Right lobe of liver (tissue), 6 donors: Measurements from ENCODE around the gene MBOAT2. TPM values are rescaled to one million over a fixed set of nuclear protein-coding genes. Genes with fewer than 3 reads are reported as not detected.

ENCODE experiments used
- ATAC-seq, 4 donors: fragments of 200-7000 bp; cut with Tn5 transposase; one replicate each; pipeline ENCODE4 v1.9.1; 2020; ENCODE audit warnings: mild to moderate bottlenecking in 4 of 4, moderate library complexity in 4 of 4
- DNase-seq, 3 donors: peaks; one replicate each; pipeline ENCODE4 v3.0.0-alpha.2; 2020
- H3K27ac ChIP-seq, 3 donors: fragments of 200-600 bp; one replicate each; pipeline ENCODE4 v1.8.0; 2022
- H3K27me3 ChIP-seq, 2 donors: fragments of 200-600 bp; one replicate each; pipeline ENCODE4 v1.8.0; 2022
- H3K36me3 ChIP-seq, 4 donors: fragments of 200-600 bp; sonication (generic) in 1 of 4; one replicate each; pipeline versions ENCODE4 v1.5.1 to v1.8.0; 2017 to 2022; ENCODE audit warnings: control low read depth in 1 of 4
- H3K4me1 ChIP-seq, 4 donors: fragments of 200-600 bp; sonication (generic) in 1 of 4; one replicate each; pipeline versions ENCODE4 v1.5.1 to v1.8.0; 2017 to 2022; ENCODE audit warnings: control low read depth in 1 of 4
- H3K4me3 ChIP-seq, 3 donors: fragments of 200-600 bp; one replicate each; pipeline ENCODE4 v1.8.0; 2022
- H3K9me3 ChIP-seq, 4 donors: fragments of 200-600 bp; sonication (generic) in 1 of 4; one replicate each; pipeline versions ENCODE4 v1.5.1 to v1.8.0; 2017 to 2022; ENCODE audit warnings: control low read depth in 1 of 4
- POLR2A ChIP-seq: fragments of 450-650 bp; IDR thresholded peaks from one replicate; pipeline ENCODE4 v1.6.1; 2017; ENCODE audit warnings: antibody characterized with exemption, mild to moderate bottlenecking
- WGBS: methylation state at CpG from one replicate; pipeline ENCODE4 v1.1.6; 2018; ENCODE audit warnings: low coverage, low lambda C conversion rate; ENCODE audit not compliant: insufficient coverage; ENCODE audit errors: missing lambda C conversion rate; 5-methylcytosine and 5-hydroxymethylcytosine counted together
- intact Hi-C, 2 donors: fragments of 100-400 bp; cut with DNase I; formaldehyde crosslinking; loops; one replicate each; pipeline versions ENCODE4 v1.11.2 to v1.14.1; 2022
- total RNA-seq, 6 experiments: library from RNA; depleted of rRNA in 2 of 6; stranded (reverse); fragments of >200 nt in 2 of 6; fragmentation: NEBNext Ultra II Directional in 3 of 6; extraction: Animal tissue kit (Norgen Biotek cat#: 25700) in 3 of 6; gene quantifications; one replicate each; pipeline versions ENCODE4 v1.1.0 to v1.2.4, GENCODE V29; 2016 to 2023
- TF ChIP-seq, protein P1 (sequence below), 4 donors: fragments of 200-600 bp in 3 of 4; fragments of 450-650 bp in 1 of 4; IDR thresholded peaks; one replicate each; pipeline versions ENCODE4 v1.5.1 to v1.8.0; 2016 to 2022; ENCODE audit warnings: antibody characterized with exemption in 4 of 4, mild to moderate bottlenecking in 2 of 4
- donor health status: DM: no; HTN: yes; CAD: no.
- donor health status: DM: no; HTN: no; CAD: no.
- donor health status: DM: no; HTN: no; CAD: no.
- donor health status: DM: no; HTN: yes; CAD: no.
- donor health status: DM: no; HTN: yes; CAD: no.

Gene MBOAT2
- total RNA-seq, 6 experiments from 2014 or later, result 0.50 to 1.9 (median 1.5) TPM

DNA sequence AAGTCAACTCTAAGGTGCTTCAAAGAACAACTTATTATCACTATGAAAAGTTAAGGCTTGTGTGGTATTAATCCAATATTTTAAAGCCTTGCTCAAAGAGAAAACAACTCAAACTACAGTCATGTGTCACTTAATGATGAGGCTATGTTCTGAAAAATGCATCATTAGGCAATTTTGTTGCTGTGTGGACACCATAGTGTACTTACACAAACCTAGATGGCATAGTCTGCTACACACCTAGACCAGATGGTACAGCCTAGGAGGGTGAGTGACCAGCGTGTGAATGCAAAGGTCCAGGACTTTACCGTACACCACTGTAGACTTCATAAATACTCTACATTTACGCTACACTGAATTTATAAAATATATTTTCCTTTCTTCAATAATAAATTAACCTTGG lies 3.0 kb downstream of the MBOAT2 start:
- intact Hi-C loops, result no loop called here
- Histone ChIP-seq H3K4me3 (no peak overlapping the region), H3K27ac (no peak overlapping the region), H3K9me3 (no peaks in the 10 kb centered on the region), H3K27me3 (no peaks in the 10 kb centered on the region), H3K36me3 (no peaks in the 10 kb centered on the region), H3K4me1 (peaks cover 0 to 3% (median 0%) of the 10 kb centered on the region in 4 donors)
- 84% methylated on average over 3 of the region's 3 CpGs for WGBS
- TF ChIP-seq, protein P1, sequence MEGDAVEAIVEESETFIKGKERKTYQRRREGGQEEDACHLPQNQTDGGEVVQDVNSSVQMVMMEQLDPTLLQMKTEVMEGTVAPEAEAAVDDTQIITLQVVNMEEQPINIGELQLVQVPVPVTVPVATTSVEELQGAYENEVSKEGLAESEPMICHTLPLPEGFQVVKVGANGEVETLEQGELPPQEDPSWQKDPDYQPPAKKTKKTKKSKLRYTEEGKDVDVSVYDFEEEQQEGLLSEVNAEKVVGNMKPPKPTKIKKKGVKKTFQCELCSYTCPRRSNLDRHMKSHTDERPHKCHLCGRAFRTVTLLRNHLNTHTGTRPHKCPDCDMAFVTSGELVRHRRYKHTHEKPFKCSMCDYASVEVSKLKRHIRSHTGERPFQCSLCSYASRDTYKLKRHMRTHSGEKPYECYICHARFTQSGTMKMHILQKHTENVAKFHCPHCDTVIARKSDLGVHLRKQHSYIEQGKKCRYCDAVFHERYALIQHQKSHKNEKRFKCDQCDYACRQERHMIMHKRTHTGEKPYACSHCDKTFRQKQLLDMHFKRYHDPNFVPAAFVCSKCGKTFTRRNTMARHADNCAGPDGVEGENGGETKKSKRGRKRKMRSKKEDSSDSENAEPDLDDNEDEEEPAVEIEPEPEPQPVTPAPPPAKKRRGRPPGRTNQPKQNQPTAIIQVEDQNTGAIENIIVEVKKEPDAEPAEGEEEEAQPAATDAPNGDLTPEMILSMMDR (IDR thresholded peaks at IDR 0.05), result no peak
- no peak for TF ChIP-seq POLR2A
- no peak for DNase-seq
- ATAC-seq, result no peak

DNA sequence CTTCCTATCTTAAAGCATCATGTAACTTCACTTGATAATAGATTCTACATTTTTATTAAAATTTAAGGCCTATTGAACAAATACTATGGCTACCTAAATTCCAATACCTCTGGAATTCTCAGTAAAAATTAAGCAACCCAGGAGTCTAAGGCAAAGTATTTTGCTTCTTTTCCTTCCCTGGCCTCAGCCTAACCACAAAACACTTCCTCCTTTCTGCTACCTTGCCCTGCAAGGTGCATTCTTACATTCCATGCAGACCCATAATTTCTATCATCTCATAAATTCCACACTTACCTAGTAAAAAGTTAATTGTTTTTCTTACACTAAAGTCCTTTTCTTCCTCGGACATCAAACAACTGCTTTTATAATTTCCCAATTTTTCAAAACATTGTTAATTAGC lies 3.7 kb downstream of the MBOAT2 start:
- no peak for ATAC-seq
- H3K27me3 ChIP-seq, result no peaks in the 10 kb centered on the region
- 47% methylated on average over 1 of the region's 1 CpG for WGBS
- H3K4me3 ChIP-seq, result no peak overlapping the region
- H3K36me3 ChIP-seq, result no peaks in the 10 kb centered on the region
- no peak for TF ChIP-seq POLR2A
- TF ChIP-seq, protein P1 (IDR thresholded peaks at IDR 0.05), result no peak
- intact Hi-C loops, result no loop called here
- no peaks in the 10 kb centered on the region for H3K9me3 ChIP-seq
- H3K27ac ChIP-seq, result no peak overlapping the region
- no peak for DNase-seq
- peaks cover 0 to 3% (median 0%) of the 10 kb centered on the region in 4 donors for H3K4me1 ChIP-seq

DNA sequence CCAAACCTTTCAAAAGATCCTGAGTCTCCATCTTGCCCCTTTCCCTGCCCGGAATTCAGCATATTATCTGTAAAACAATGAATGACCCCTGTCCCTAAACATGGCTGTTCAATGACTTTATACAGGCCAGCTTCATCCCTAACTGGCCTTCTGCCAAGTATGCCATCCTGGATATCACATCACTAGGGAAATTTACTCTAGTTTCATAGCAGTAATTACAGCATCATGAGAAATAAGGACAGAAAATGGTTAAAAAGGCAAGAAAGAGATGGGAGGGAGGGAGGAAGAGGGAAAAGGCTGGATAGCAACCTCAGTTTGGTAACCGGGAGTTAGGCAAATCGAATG lies 4.4 kb downstream of the MBOAT2 start:
- DNase-seq, result no peak
- H3K27ac ChIP-seq, result no peak overlapping the region
- ATAC-seq, result no peak
- H3K4me1 ChIP-seq, result peaks cover 0 to under 1% (median 0%) of the 10 kb centered on the region in 4 donors
- TF ChIP-seq, protein P1 (IDR thresholded peaks at IDR 0.05), result no peak
- no peak for TF ChIP-seq POLR2A
- intact Hi-C loops, result no loop called here
- no peaks in the 10 kb centered on the region for H3K27me3 ChIP-seq
- no peak overlapping the region for H3K4me3 ChIP-seq
- WGBS, result 53% methylated on average over 3 of the region's 3 CpGs
- no peaks in the 10 kb centered on the region for H3K36me3 ChIP-seq
- no peaks in the 10 kb centered on the region for H3K9me3 ChIP-seq

DNA sequence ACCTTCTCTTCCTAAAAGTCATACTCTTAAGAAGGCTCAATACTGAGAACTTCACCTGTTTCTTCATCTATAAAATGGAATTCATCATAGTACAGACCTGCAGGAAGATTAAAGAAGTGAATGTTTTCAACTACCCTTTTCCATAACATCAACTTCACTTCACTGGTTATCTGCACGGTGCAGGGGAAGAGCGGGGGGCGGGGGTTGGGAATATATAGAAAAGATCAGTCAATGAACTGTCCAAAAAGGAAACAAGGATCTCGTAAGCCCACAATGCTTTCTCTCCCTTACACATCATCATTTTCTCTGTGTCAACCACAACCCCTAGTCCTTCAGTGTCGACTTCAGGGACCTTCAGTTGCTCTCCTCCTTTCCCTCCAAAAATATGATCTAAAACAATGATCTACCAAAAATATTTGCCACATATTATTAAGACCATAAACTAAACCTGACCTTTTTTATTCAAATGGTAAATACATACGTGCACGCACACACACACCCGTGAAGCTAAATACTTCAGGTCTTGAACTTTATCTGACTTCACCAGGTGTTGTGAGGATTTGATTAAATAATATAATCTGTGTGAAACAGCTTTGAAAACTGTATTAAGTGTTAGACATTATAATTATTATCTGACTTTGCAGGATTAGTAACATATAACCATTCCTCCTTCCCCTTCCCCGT lies 4.9 kb downstream of the MBOAT2 start:
- Histone ChIP-seq H3K4me3 (no peak overlapping the region), H3K9me3 (no peaks in the 10 kb centered on the region), H3K27ac (no peak overlapping the region), H3K36me3 (no peaks in the 10 kb centered on the region), H3K4me1 (no peaks in the 10 kb centered on the region), H3K27me3 (no peaks in the 10 kb centered on the region)
- WGBS, result 60% methylated on average over 9 of the region's 9 CpGs
- no peak for TF ChIP-seq POLR2A
- TF ChIP-seq, protein P1 (IDR thresholded peaks at IDR 0.05), result no peak
- ATAC-seq (no peak), DNase-seq (no peak)
- intact Hi-C loops, result no loop called here

DNA sequence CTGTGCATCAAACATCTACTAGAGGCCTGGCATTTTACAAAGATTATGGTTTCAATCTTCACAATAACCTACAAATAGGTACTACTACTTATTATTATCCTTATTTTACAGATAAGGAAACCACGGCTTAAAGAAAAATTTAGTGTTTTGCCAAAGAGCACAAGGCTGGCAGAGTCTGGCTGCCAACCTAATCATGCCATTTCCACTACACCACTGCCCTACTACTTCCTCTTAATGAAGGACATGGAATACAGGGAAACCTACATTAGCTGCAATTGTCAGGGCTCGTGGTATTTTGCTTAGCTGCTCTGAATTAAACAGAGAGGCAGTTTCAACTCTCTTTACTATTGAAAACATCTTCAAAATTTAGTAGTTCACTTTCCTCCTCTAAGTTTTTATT lies 5.9 kb downstream of the MBOAT2 start:
- Histone ChIP-seq H3K9me3 (no peaks in the 10 kb centered on the region), H3K4me3 (no peak overlapping the region), H3K36me3 (no peaks in the 10 kb centered on the region), H3K27ac (no peak overlapping the region), H3K4me1 (no peaks in the 10 kb centered on the region), H3K27me3 (no peaks in the 10 kb centered on the region)
- ATAC-seq, result no peak
- TF ChIP-seq, protein P1 (IDR thresholded peaks at IDR 0.05), result no peak
- no peak for TF ChIP-seq POLR2A
- 51% methylated on average over 2 of the region's 2 CpGs for WGBS
- no peak for DNase-seq
- intact Hi-C loops, result no loop called here
